ENCODE results near the gene RAB28.

RAB28 gene

GRCh38 chr4:13523105-13523477, 39.0 kb upstream of the RAB28 start:
- in situ Hi-C loops (cut with MboI; ENCODE audit: low sequenced_read_pairs), result no loop called here
- Histone ChIP-seq H3K36me3 (replicated peaks) (no peaks in the 10 kb centered on the region), H3K4me3 (no peak overlapping the region), H3K4me1 (peaks cover 15% of the 10 kb centered on the region), H3K27me3 (ENCODE audit: low read depth) (no peaks in the 10 kb centered on the region), H3K9me3 (no peaks in the 10 kb centered on the region; the same call in 1 of the 2 replicates)
- no peak for DNase-seq (ENCODE audit: low spot score in 2 of 2)

- H3K4me1 ChIP-seq, result peaks cover 20% of the 10 kb centered on the region
- H3K4me3 ChIP-seq, result no peak overlapping the region
- H3K36me3 ChIP-seq (replicated peaks), result no peaks in the 10 kb centered on the region
- H3K27me3 ChIP-seq (ENCODE audit: low read depth), result no peaks in the 10 kb centered on the region
- no peak for DNase-seq (ENCODE audit: low spot score in 2 of 2)
- no peaks in the 10 kb centered on the region; the same call in 1 of the 2 replicates for H3K9me3 ChIP-seq
- in situ Hi-C loops (cut with MboI; ENCODE audit: low sequenced_read_pairs), result no loop called here
Measured at GRCh38 chr4:13522282-13523104, 38.4 kb upstream of the RAB28 start.

GRCh38 chr4:13521047-13521446, 36.9 kb upstream of the RAB28 start:
- no peak for DNase-seq (ENCODE audit: low spot score in 2 of 2)
- no peaks in the 10 kb centered on the region; the same call in 1 of the 2 replicates for H3K9me3 ChIP-seq
- H3K27me3 ChIP-seq (ENCODE audit: low read depth), result no peaks in the 10 kb centered on the region
- in situ Hi-C loops (cut with MboI; ENCODE audit: low sequenced_read_pairs), result no loop called here
- no peak overlapping the region for H3K4me3 ChIP-seq
- H3K4me1 ChIP-seq, result peaks cover 34% of the 10 kb centered on the region
- H3K36me3 ChIP-seq (replicated peaks), result no peaks in the 10 kb centered on the region

- Histone ChIP-seq H3K36me3 (replicated peaks) (no peaks in the 10 kb centered on the region), H3K9me3 (no peaks in the 10 kb centered on the region), H3K4me3 (no peak overlapping the region), H3K4me1 (peaks cover 56% of the 10 kb centered on the region), H3K27me3 (ENCODE audit: low read depth) (no peaks in the 10 kb centered on the region)
- peak in 1 of 2 experiments; percentile 91 for DNase-seq (ENCODE audit: low spot score in 2 of 2)
- in situ Hi-C loops (cut with MboI; ENCODE audit: low sequenced_read_pairs), result no loop called here
Measured at GRCh38 chr4:13516315-13516860, 32.2 kb upstream of the RAB28 start.

- Histone ChIP-seq H3K4me3 (no peak overlapping the region), H3K9me3 (no peaks in the 10 kb centered on the region), H3K36me3 (replicated peaks) (no peaks in the 10 kb centered on the region), H3K4me1 (peaks cover 56% of the 10 kb centered on the region), H3K27me3 (ENCODE audit: low read depth) (no peaks in the 10 kb centered on the region)
- in situ Hi-C loops (cut with MboI; ENCODE audit: low sequenced_read_pairs), result no loop called here
- peak; percentile 68 to 78 for DNase-seq (ENCODE audit: low spot score in 2 of 2)
Measured at GRCh38 chr4:13515268-13515667, 31.1 kb upstream of the RAB28 start.

- DNase-seq (ENCODE audit: low spot score in 2 of 2), result no peak
- in situ Hi-C loops (cut with MboI; ENCODE audit: low sequenced_read_pairs), result no loop called here
- H3K36me3 ChIP-seq (replicated peaks), result no peaks in the 10 kb centered on the region
- H3K4me3 ChIP-seq, result no peak overlapping the region
- no peaks in the 10 kb centered on the region for H3K9me3 ChIP-seq
- H3K4me1 ChIP-seq, result peaks cover 55% of the 10 kb centered on the region
- no peaks in the 10 kb centered on the region for H3K27me3 ChIP-seq (ENCODE audit: low read depth)
Measured at GRCh38 chr4:13514722-13515121, 30.6 kb upstream of the RAB28 start.

- in situ Hi-C loops (cut with MboI; ENCODE audit: low sequenced_read_pairs), result no loop called here
- Histone ChIP-seq H3K36me3 (replicated peaks) (no peaks in the 10 kb centered on the region), H3K4me1 (peaks cover 22% of the 10 kb centered on the region), H3K4me3 (no peak overlapping the region), H3K9me3 (no peaks in the 10 kb centered on the region), H3K27me3 (ENCODE audit: low read depth) (no peaks in the 10 kb centered on the region)
- DNase-seq (ENCODE audit: low spot score in 2 of 2), result no peak
Measured at GRCh38 chr4:13511101-13511500, 27.0 kb upstream of the RAB28 start.

- Histone ChIP-seq H3K36me3 (replicated peaks) (no peaks in the 10 kb centered on the region), H3K4me1 (peaks cover 9% of the 10 kb centered on the region), H3K9me3 (no peaks in the 10 kb centered on the region), H3K4me3 (no peak overlapping the region), H3K27me3 (ENCODE audit: low read depth) (no peaks in the 10 kb centered on the region)
- in situ Hi-C loops (cut with MboI; ENCODE audit: low sequenced_read_pairs), result no loop called here
- peak in 1 of 2 experiments; percentile 20 for DNase-seq (ENCODE audit: low spot score in 2 of 2)
Measured at GRCh38 chr4:13509442-13509841, 25.3 kb upstream of the RAB28 start.

GRCh38 chr4:13504374-13504773, 20.2 kb upstream of the RAB28 start:
- H3K36me3 ChIP-seq (replicated peaks), result no peaks in the 10 kb centered on the region
- no peaks in the 10 kb centered on the region for H3K4me1 ChIP-seq
- no peaks in the 10 kb centered on the region for H3K9me3 ChIP-seq
- no peaks in the 10 kb centered on the region; the same call in 1 of the 2 replicates for H3K27me3 ChIP-seq (ENCODE audit: low read depth)
- DNase-seq (ENCODE audit: low spot score in 2 of 2), result no peak
- in situ Hi-C loops (cut with MboI; ENCODE audit: low sequenced_read_pairs), result no loop called here
- H3K4me3 ChIP-seq, result no peak overlapping the region

- in situ Hi-C loops (cut with MboI; ENCODE audit: low sequenced_read_pairs), result no loop called here
- no peak for DNase-seq (ENCODE audit: low spot score in 2 of 2)
- H3K9me3 ChIP-seq, result no peaks in the 10 kb centered on the region
- no peaks in the 10 kb centered on the region for H3K4me1 ChIP-seq
- no peak overlapping the region for H3K4me3 ChIP-seq
- H3K27me3 ChIP-seq (ENCODE audit: low read depth), result no peaks in the 10 kb centered on the region; the same call in none of the 2 replicates
- no peaks in the 10 kb centered on the region for H3K36me3 ChIP-seq (replicated peaks)
Measured at GRCh38 chr4:13498469-13498868, 14.3 kb upstream of the RAB28 start.

GRCh38 chr4:13496605-13497004, 12.5 kb upstream of the RAB28 start:
- Histone ChIP-seq H3K9me3 (no peaks in the 10 kb centered on the region), H3K4me3 (no peak overlapping the region), H3K27me3 (ENCODE audit: low read depth) (no peaks in the 10 kb centered on the region; the same call in none of the 2 replicates), H3K4me1 (no peaks in the 10 kb centered on the region), H3K36me3 (replicated peaks) (no peaks in the 10 kb centered on the region)
- in situ Hi-C loops (cut with MboI; ENCODE audit: low sequenced_read_pairs), result no loop called here
- no peak for DNase-seq (ENCODE audit: low spot score in 2 of 2)

GRCh38 chr4:13495753-13496152, 11.6 kb upstream of the RAB28 start:
- Histone ChIP-seq H3K27me3 (ENCODE audit: low read depth) (no peaks in the 10 kb centered on the region; the same call in 1 of the 2 replicates), H3K4me3 (no peak overlapping the region), H3K4me1 (no peaks in the 10 kb centered on the region), H3K9me3 (no peaks in the 10 kb centered on the region), H3K36me3 (replicated peaks) (no peaks in the 10 kb centered on the region)
- DNase-seq (ENCODE audit: low spot score in 2 of 2), result no peak
- in situ Hi-C loops (cut with MboI; ENCODE audit: low sequenced_read_pairs), result no loop called here

- DNase-seq (ENCODE audit: low spot score in 2 of 2), result no peak
- H3K9me3 ChIP-seq, result no peaks in the 10 kb centered on the region; the same call in 1 of the 2 replicates
- in situ Hi-C loops (cut with MboI; ENCODE audit: low sequenced_read_pairs), result no loop called here
- H3K27me3 ChIP-seq (ENCODE audit: low read depth), result no peaks in the 10 kb centered on the region; the same call in 1 of the 2 replicates
- H3K4me1 ChIP-seq, result no peaks in the 10 kb centered on the region
- H3K36me3 ChIP-seq (replicated peaks), result no peaks in the 10 kb centered on the region
- no peak overlapping the region for H3K4me3 ChIP-seq
Measured at GRCh38 chr4:13493793-13494192, 9.7 kb upstream of the RAB28 start.

- H3K4me3 ChIP-seq, result no peak overlapping the region
- no peaks in the 10 kb centered on the region for H3K27me3 ChIP-seq (ENCODE audit: low read depth)
- in situ Hi-C loops (cut with MboI; ENCODE audit: low sequenced_read_pairs), result no loop called here
- DNase-seq (ENCODE audit: low spot score in 2 of 2), result no peak
- peaks cover 3% of the 10 kb centered on the region; the same call in 1 of the 2 replicates for H3K9me3 ChIP-seq
- H3K36me3 ChIP-seq (replicated peaks), result no peaks in the 10 kb centered on the region
- no peaks in the 10 kb centered on the region for H3K4me1 ChIP-seq
Measured at GRCh38 chr4:13492747-13493146, 8.6 kb upstream of the RAB28 start.
